COR-L47 (cell line): ENCODE results near the gene ACTMAP.

Experiments used
- DNase-seq: peaks from one replicate; lab custom pipeline; 2025; lab: John Stamatoyannopoulos, UW

Gene ACTMAP

GRCh38 chr19:40718774-40719391, 31.4 kb downstream of the ACTMAP start:
- no peak for DNase-seq

- no peak for DNase-seq
These were observed 32.1 kb downstream of the ACTMAP start for GRCh38 chr19:40717880-40718773.

- DNase-seq, result no peak
These were observed 32.9 kb downstream of the ACTMAP start for GRCh38 chr19:40717325-40717879.

GRCh38 chr19:40716482-40717324, 33.6 kb downstream of the ACTMAP start, which contains the start of the genes COQ8B and ITPKC:
Gene COQ8B, minus strand, starts transcription at chr19:40716886. Its CDS starts 2,254 bp downstream, at chr19:40714632.
Gene ITPKC, plus strand, starts transcription at chr19:40717112. Its CDS starts 24 bp downstream, at chr19:40717136.
- peak; percentile 97 for DNase-seq

- no peak for DNase-seq
These were observed 34.2 kb downstream of the ACTMAP start for GRCh38 chr19:40716031-40716481.

GRCh38 chr19:40714441-40715299, 35.6 kb downstream of the ACTMAP start:
- DNase-seq, result peak; percentile 91

- DNase-seq, result no peak
These were observed 36.3 kb downstream of the ACTMAP start for GRCh38 chr19:40713939-40714338.

GRCh38 chr19:40709817-40710216, 40.5 kb downstream of the ACTMAP start:
- DNase-seq, result no peak

GRCh38 chr19:40707615-40708014, 42.7 kb downstream of the ACTMAP start:
- no peak for DNase-seq

- DNase-seq, result no peak
These were observed 44.2 kb downstream of the ACTMAP start for GRCh38 chr19:40705950-40706619.

GRCh38 chr19:40705362-40705651, 45.0 kb downstream of the ACTMAP start:
- DNase-seq, result no peak

- DNase-seq, result no peak
These were observed 45.6 kb downstream of the ACTMAP start for GRCh38 chr19:40704491-40705361.

- DNase-seq, result no peak
These were observed 47.1 kb downstream of the ACTMAP start for GRCh38 chr19:40703029-40703755.

- no peak for DNase-seq
These were observed 47.8 kb downstream of the ACTMAP start for GRCh38 chr19:40702337-40703012.

GRCh38 chr19:40701758-40702157, 48.5 kb downstream of the ACTMAP start:
- no peak for DNase-seq

GRCh38 chr19:40700083-40700482, 50.2 kb downstream of the ACTMAP start:
- no peak for DNase-seq

GRCh38 chr19:40697007-40697406, 53.3 kb downstream of the ACTMAP start:
- no peak for DNase-seq

- no peak for DNase-seq
These were observed 54.4 kb downstream of the ACTMAP start for GRCh38 chr19:40695881-40696280.
